SH-SY5Y (cell line): ENCODE results near the gene HIVEP3.

Experiments
- GATA2 ChIP-seq: IDR thresholded peaks from 2 replicates; pipeline ENCODE4 v1.6.1; 2011; ENCODE audit warnings: mild to moderate bottlenecking, low read depth, low read length
- GATA3 ChIP-seq: IDR thresholded peaks from 2 replicates; pipeline ENCODE4 v1.6.1; 2011; ENCODE audit warnings: low read depth, mild to moderate bottlenecking, low read length, moderate library complexity

DNA sequence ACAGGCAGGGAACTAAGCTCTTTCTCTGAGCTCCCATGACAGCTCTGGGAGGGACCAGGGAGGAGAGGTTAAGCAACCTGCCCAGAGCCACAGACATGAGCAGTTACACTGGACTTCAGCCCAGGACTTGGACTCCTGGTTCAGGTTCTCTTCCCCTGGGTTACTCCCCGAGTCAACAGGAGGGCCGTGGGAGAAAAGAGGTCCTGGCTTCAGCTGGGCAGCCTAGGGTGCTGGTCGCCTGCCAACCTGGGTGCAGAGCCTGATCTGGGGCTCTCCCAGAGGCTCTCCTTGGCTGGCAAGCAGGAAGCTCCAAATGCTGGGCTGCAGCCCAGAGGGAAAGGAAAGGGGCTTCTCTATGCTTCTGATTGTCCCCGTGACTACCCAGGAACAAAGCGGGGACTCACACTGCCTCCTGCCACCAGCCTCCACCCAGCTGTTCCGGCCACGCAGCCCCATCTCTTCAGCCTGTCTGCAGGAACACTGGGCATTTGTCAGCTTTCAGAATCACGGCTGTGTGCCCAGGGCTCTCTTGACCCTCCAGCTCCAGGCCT lies 141.8 kb downstream of the HIVEP3 start:
- no peak for TF ChIP-seq GATA2
- TF ChIP-seq GATA3: no peak
